GM19043 (cell line): ENCODE measurements around the gene ZNF254.
"Not testable (repeated sequence)": the region's sequence is repeated elsewhere in the genome, so short reads cannot be mapped to it uniquely, and the experiment has no call there.

ENCODE experiments used
- ATAC-seq: cut with Tn5 transposase; IDR thresholded peaks from one replicate; pipeline ENCODE4 v1.9.1; 2021; ENCODE audit warnings: low read depth; ENCODE audit not compliant: unreplicated experiment

The ZNF254 gene

DNA sequence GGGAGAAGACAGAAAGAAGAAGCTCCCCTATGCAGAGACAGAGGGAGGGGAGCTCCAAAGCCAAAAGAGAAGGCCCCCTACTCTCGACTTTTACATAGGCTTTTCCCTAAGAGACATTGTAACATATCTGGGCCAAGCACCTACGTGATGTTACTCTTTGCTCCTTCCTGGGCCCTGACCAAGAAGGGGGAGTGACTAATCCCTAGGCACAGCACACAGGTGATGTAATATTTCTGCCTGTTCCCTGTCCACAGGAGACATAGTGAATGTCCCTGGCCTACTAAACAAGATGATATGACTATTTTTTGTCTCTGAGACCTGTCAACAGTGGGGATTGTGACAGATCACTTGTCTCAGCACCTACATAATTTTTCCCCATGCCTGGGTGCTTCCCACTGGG is 15.9 kb upstream of the ZNF254 start:
- ATAC-seq = no peak

DNA sequence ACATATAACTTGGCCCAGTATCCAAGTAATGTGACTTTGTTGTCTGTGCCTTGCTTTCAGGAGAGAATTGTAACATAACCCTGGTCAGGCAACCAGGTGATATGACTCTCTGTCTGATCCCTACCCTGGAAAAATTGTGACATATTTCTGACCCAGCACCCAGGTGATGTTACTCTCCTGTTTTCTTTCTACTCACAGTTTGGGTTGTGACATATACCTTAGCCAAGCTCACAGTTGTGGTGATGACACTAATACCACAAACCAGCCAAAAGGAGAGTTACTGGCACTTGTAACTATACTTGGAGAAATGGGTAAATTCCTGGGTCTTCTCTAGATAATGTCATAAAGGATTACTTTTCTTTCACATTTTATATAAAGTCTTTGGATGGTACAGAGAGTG is 14.3 kb upstream of the ZNF254 start:
- ATAC-seq = no peak

DNA sequence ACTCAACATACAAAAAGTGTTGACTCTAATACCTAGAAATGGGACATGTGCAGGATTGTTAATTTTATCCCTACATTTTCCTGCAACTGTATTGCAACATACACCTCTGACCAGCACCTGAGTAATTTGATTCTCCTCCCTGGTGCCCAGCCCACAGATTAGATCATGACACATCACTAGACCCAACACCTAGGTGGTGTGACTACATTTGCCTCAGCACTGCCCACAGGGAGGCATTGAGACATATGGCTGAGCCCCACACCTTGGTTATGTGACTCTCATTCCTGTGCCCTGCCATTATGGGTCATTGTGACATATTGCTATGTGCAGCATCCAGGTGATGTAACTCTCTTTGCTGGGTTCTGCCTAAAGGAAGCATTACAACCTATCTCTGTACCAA is 13.2 kb upstream of the ZNF254 start:
- ATAC-seq = no peak

DNA sequence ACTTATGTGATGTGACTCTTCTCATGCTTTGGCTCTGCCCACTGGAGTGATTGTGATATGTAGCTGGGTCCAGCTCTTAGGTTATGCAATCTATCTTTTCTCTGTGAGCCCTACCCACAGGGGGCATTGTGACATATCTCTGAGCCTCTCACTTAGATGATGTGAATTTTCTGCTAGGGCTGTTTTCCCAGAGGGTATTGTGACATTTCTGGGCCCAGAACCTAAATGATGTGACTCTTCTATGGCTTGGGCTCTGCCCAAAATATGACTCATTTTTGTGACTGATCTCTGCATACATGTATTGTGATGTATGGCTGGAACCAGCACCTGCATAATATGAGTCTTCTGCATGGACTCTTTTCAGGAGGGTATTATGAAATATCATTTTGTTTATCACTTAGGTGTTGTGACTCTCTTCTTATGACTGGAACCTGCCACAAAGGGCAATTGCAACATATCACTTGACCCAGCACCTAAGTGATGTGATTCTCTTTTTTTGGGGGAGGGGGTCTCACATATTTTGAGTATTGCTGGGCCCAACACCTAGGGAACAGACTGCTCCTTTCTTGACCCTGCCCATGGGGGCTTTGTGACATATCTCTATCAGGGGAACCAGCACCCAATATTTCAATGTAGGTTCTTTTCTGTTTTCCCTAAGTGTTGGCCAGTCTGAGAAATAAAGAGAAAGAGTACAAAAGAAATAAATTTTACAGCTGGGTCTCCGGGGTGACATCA is 12.1 kb upstream of the ZNF254 start:
- no peak for ATAC-seq

DNA sequence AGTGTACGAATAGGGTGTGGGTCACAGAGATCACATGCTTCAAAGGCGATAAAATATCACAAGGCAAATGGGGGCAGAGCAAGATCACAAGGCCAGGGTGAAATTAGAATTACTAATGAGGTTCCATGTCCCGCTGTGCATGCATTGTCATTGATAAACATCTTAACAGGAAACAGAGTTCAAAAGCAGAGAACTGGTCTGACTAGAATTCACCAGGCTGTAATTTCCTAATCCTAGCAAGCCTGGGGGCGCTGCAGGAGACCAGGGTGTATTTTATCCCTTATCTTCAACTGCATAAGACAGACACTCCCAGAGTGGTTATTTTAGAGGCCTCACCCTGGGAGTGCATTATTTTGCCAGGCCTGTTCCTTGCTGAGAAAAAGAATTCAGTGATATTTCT is 11.5 kb upstream of the ZNF254 start:
- not testable (repeated sequence) for ATAC-seq

DNA sequence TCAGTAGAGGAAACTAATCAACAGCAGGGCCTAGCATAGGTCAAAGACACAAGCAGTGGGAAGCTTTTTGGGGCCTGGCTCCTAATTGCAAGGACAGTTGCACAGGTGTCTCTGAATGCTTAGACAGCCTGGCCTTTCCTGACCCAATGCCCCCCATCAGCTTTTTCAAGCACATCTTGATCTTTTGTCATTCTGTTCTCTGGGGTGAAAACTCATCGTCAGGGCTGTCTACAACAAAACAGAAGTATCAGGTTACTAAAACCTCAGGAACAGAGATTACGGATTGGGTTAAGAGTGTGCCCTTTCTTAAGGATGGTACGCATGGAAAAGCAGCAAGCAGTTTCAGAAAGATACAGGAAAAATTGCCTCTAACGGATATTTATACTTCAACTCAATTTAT is 8.3 kb upstream of the ZNF254 start:
- ATAC-seq = no peak

DNA sequence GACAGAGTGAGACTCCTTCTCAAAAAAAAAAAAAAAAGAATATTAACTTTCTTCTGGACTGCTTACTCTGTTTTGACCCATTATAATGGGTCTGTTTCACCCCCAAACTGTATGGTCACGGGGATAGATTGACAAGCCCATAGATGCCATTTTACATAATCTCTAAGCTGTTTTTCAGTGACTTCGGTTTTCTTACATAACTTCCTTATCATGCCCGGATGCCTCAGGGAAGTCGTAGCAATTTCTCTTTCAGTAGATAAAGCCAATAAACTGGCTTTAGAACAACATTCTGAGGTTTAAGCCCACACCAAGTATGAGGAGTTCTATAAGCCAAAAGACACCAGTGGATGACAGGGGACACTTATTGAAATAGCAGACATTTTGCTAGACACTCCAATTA is 5.9 kb upstream of the ZNF254 start:
- ATAC-seq = no peak

DNA sequence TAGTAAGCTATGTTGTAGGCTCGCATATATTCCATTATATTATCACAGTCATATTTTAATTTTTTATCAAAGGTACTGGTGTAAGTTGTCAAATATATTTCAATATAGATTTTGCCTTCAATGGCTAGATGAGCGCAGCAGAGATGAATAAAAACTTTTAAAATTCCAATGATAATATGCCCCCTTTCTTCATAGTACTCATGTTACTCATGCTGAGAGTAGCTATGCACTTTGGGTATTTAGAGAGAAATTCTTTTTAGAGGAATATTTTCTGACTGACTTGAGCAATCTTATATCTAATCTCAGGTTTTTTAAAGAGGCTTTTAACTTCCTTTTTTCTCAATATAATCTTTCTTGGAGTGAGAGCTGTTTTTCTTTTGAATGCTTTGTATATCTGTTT is 11.4 kb downstream of the ZNF254 start:
- ATAC-seq = no peak

DNA sequence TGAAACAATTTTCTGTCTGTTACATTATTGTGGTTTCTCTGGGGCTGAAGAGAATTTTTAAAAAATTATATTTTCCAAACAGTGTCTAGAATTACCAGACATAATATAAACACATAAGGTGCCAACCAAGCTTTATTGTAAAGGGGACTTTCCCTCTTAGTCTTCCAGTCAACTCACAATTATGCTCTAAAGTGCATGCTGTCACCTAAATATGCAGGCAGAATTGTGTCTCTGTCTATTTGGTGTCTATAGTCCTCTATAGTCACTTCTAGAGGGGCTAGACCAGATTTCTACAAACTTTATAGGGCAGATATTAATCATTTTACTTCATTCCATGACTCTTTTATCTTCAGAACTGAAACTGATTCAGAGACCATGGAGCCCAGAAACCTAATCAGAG is 12.8 kb downstream of the ZNF254 start:
- no peak for ATAC-seq

DNA sequence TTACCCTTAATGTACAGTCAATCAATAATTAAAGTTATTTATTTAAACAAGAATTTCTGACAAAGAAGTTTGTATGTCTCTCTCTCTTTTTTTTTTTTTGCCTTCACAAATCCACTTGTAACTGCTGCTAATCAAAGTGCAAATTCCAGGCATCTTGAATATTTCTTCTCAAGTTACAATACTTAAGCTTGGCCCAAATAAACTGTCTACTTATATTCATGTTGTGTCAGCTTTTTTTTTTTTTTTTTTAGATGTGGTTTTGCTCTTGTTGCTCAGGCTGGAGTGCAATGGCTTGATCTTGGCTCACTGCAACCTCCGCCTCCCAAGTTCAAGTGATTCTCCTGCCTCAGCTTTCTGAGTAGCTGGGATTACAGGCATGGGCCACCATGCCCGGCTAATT is 13.6 kb downstream of the ZNF254 start:
- ATAC-seq = not testable (repeated sequence)

DNA sequence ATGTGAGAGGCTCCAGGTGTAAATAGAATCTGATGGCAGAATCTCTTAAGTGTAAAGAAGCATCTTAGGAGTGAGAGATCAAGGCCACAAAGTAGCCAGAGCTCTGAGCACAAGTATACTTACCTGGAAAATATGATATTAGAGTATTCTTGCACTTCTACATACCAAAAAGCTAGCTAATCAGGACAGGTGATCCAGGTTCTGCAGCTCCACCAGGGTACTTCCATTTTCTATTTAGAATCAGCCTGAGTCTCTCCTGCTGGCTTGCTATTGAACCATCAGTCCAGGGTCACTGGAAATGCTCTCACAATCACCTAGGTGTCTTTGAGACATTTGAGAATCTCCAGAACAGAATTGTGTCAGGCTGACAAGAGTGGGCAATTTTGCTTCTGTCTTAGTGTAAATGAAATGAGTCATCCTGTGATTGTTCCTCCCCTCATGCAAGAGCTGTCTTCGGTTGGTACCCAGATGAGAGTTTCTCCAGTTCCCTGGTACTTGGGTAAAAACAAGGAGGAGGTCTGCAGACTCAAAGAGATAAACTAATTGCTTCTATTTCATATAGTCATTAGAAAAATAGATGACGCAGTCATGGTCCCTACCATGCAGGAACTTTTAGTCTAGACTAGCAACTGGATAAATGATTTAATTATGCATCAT is 14.6 kb downstream of the ZNF254 start:
- no peak for ATAC-seq

DNA sequence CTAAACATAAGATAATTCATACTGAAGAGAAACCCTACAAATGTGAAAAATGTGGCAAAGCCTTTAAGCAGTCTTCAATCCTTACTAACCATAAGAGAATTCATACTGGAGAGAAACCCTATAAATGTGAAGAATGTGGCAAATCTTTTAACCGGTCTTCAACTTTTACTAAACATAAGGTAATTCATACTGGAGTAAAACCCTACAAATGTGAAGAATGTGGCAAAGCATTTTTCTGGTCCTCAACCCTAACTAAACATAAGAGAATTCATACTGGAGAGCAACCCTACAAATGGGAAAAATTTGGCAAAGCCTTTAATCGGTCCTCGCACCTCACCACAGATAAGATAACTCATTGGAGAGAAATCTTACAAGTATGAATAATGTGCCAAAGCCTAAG is 40.6 kb downstream of the ZNF254 start:
- ATAC-seq = no peak

DNA sequence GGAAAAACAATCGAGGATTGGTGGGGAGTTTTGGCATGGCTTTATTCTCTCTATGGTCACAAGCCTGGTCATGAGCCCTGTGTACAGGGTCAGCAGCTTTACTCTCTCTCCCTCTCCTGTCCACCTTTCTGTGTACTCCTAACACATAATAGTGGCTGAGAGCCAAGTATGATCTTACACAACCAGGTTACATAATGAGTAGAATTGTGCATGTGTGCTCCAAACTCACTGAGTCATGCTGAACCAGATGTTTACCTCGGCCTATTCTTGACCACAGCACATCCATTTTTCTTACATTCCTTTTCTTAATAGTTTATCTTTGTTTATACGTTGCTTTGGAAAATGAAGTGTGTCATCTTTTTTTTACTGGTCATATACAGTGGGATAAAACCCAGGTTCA is 53.1 kb downstream of the ZNF254 start:
- no peak for ATAC-seq

DNA sequence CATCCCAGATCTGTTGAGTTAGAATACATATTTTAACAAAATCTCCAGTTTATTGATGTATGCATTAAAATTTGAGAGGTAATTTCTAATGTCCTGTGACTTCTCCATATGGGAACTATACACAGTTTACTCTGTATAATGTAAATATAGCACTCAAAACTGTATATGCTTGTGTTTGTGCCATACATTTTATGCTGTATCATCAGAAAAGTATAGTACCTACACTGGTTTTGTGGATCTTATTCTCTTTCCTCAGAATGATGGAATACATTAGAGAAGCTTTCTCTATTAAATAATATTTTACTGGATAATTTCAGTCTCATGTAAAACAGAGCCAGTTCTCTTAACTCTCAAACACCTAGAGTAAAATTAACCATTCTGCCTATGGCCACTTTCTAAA is 53.6 kb downstream of the ZNF254 start:
- ATAC-seq = no peak

DNA sequence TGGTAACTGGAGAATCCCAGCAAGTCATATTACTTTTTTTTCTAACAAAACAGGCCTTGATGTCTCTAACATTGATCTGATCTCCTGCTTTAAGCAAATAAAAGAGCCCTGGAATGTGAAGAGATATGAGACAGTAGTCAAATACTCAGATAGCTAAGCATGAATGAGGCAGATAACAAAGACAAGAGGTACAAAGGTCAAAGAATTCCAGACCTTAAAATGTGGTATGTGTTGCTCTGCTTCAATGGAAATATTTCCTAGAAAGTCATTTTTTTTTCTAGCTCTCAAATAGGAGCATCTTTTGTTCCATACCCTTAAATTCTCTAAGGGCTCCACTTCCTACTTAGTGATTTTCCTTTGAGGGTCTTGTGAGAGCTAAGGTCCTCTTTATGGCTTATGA is 54.6 kb downstream of the ZNF254 start:
- no peak for ATAC-seq

DNA sequence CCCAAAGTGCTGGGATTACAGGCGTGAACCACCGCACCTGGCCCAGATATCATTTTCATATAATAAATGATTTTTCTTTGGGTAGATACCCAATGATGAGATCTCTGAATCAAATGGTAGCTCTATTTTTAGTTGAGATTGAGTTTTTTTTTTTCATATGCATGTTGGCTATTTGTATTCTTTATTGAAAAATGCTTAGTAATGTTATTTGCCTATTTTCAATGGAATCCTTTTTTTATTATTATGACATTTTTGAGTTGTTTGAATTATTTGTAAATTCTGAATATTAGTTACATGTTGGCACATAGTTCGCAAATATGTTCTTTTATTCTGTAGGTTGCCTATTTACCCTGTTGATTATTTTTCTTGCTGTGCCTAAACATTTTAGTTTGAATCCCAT is 55.8 kb downstream of the ZNF254 start:
- no peak for ATAC-seq

DNA sequence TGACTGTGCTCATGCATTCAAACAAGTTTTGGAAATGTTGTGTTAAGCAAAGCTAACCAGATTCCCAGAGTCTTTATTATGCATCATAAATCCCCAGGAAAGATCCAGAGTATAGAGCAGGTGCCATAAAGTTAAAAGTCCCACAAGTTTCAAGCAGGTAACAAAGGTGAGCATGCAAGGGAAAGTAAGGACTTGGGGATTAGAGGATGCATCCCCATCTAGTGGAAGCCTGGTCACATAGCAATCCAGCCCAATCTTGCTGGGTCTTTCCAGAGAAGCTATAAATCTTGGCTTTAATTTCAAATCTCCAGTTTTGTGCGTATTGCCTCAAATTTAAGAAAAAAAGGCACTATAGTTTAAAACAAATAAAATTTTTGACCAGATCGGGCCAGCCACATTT is 72.7 kb downstream of the ZNF254 start:
- no peak for ATAC-seq

DNA sequence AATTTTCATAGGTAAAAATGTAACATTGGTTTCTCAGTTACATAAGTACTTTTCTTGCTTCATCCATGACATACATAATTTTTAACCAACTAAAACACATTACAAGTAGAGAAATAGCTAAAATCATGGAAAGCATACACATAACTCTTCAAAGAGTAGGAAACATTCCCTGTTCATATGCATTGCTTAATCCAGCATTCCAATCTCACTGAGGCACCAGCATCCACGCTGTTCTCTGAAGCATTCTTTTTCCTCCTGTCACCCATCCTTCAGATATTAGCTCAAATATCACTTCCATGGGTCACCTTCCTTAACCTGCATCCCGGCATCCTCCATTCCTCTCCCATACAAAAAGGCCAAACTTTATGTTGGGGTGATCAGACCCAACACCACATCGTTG is 79.1 kb downstream of the ZNF254 start:
- ATAC-seq = no peak

DNA sequence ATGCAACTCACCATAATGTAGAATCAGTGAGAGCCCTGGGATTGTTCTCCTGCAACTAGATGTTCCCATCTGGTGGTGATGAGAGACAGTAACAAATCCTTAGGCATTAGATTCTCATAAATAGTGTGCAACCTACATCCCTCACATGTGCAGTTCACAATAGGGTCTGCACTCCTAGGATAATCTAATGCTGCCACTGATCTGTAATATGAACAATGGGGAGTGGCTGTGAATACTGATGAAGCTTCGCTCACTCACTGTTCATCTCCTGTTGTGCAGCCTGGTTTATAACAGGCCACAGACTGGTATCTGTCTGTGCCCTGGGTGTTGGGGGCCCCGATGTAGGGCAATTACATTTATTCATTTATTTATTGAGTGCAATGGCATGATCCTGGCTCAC is 86.9 kb downstream of the ZNF254 start:
- no peak for ATAC-seq

DNA sequence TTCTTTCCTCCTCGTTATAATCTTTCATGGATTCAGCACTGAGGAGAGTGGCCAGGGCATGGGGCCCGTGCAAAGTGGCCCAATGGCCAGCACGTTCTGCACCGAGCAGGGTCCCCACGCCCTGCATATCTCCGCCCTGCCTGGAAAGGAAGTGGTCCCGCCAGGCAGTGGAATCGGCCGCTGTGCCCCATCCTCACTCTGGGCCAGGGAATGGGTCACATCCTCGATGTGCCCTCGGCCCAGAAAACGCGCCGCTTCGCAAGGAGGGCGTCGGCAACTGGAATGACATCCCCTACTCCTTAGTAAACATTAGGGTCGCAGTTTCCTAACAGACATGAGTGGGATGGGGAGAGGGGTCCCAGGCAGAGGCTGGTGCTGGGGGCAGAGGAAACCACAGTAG is 90.7 kb downstream of the ZNF254 start:
- ATAC-seq = no peak

DNA sequence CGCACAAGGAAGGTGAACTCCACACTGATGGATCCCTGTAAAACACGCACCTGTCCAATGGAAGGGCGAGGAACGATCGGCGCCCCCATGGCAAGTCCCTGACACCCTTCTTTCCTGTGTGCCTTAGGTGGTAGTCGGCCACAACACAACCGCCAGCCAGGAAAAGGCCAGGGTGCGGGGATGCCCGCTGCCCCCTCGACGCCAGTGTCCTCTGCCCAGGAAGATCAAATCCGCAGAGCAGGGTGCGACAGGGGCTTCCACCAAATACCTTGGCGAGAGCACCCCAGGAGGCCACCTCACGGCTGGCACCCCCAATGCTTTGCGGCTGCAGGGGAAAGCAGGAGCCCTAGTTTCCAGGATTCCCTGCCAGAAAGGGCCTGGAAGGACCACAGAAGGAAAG is 91.2 kb downstream of the ZNF254 start:
- ATAC-seq = no peak
